Right lobe of liver (tissue), 6 donors: Measurements from ENCODE around the gene SCGB1C2. TPM values are rescaled to one million over a fixed set of nuclear protein-coding genes. Genes with fewer than 3 reads are reported as not detected.
"Not testable (repeated sequence)": the region's sequence is repeated elsewhere in the genome, so short reads cannot be mapped to it uniquely, and the experiment has no call there.

Experiments used
- ATAC-seq, 4 donors: fragments of 200-7000 bp; cut with Tn5 transposase; one replicate each; pipeline ENCODE4 v1.9.1; 2020; ENCODE audit warnings: mild to moderate bottlenecking in 4 of 4, moderate library complexity in 4 of 4
- DNase-seq, 3 donors: peaks; one replicate each; pipeline ENCODE4 v3.0.0-alpha.2; 2020
- H3K27ac ChIP-seq, 3 donors: fragments of 200-600 bp; one replicate each; pipeline ENCODE4 v1.8.0; 2022
- H3K27me3 ChIP-seq, 2 donors: fragments of 200-600 bp; one replicate each; pipeline ENCODE4 v1.8.0; 2022
- H3K36me3 ChIP-seq, 4 donors: fragments of 200-600 bp; sonication (generic) in 1 of 4; one replicate each; pipeline versions ENCODE4 v1.5.1 to v1.8.0; 2017 to 2022; ENCODE audit warnings: control low read depth in 1 of 4
- H3K4me1 ChIP-seq, 4 donors: fragments of 200-600 bp; sonication (generic) in 1 of 4; one replicate each; pipeline versions ENCODE4 v1.5.1 to v1.8.0; 2017 to 2022; ENCODE audit warnings: control low read depth in 1 of 4
- H3K4me3 ChIP-seq, 3 donors: fragments of 200-600 bp; one replicate each; pipeline ENCODE4 v1.8.0; 2022
- H3K9me3 ChIP-seq, 4 donors: fragments of 200-600 bp; sonication (generic) in 1 of 4; one replicate each; pipeline versions ENCODE4 v1.5.1 to v1.8.0; 2017 to 2022; ENCODE audit warnings: control low read depth in 1 of 4
- CTCF ChIP-seq, 4 donors: fragments of 200-600 bp in 3 of 4; fragments of 450-650 bp in 1 of 4; IDR thresholded peaks; one replicate each; pipeline versions ENCODE4 v1.5.1 to v1.8.0; 2016 to 2022; ENCODE audit warnings: antibody characterized with exemption in 4 of 4, mild to moderate bottlenecking in 2 of 4
- WGBS: methylation state at CpG from one replicate; pipeline ENCODE4 v1.1.6; 2018; ENCODE audit warnings: low coverage, low lambda C conversion rate; ENCODE audit not compliant: insufficient coverage; ENCODE audit errors: missing lambda C conversion rate; 5-methylcytosine and 5-hydroxymethylcytosine counted together
- intact Hi-C, 2 donors: fragments of 100-400 bp; cut with DNase I; formaldehyde crosslinking; loops; one replicate each; pipeline versions ENCODE4 v1.11.2 to v1.14.1; 2022
- long read RNA-seq: library from polyadenylated mRNA; unstranded; transcript quantifications from one replicate; pipeline ENCODE4 v2.0.0, GENCODE V29; 2019
- total RNA-seq, 6 experiments: library from RNA; depleted of rRNA in 2 of 6; stranded (reverse); fragments of >200 nt in 2 of 6; fragmentation: NEBNext Ultra II Directional in 3 of 6; extraction: Animal tissue kit (Norgen Biotek cat#: 25700) in 3 of 6; gene quantifications; one replicate each; pipeline versions ENCODE4 v1.1.0 to v1.2.4, GENCODE V29; 2016 to 2023
- donor health status: DM: no; HTN: yes; CAD: no.
- donor health status: DM: no; HTN: no; CAD: no.
- donor health status: DM: no; HTN: no; CAD: no.
- donor health status: DM: no; HTN: yes; CAD: no.
- donor health status: DM: no; HTN: yes; CAD: no.

Gene SCGB1C2
- total RNA-seq = not detected
- long read RNA-seq = 0 reads

DNA sequence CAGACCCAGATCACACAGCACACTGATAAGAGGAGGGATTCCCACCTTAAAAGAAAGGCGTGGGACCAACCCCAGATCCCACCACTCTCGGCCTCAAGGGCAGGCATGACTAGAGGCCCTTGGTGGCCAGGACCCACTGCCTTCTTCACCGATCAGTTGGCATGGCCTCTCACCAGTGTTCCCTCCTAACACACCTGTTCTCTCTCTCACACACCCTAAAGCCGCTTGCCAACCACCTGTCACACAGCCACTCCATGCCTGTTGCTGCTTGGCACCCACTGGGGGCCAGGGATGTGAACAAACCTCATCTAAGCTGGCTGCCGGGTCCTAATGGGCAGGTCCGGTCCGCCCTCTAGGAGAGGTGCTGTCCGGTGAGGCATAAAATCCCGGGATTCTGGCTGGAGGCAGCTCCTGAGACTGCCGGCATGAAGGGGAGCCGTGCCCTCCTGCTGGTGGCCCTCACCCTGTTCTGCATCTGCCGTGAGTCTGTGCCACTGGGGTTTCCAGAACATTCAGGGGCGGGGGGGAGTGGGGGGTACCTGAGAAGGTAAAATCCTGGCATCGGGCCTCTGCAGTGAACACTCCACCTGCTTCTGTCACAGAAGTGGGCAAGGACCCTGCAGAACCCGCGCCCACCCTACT lies at the start of gene SCGB1C2:
SCGB1C2 (plus strand) TSS at position 404 of the 642 bp plus-strand sequence; CDS start at position 426, 22 bp downstream.
- WGBS = 50% methylated on average over 4 of the region's 16 CpGs
- H3K36me3 ChIP-seq, H3K4me3 ChIP-seq, H3K9me3 ChIP-seq, ATAC-seq, H3K4me1 ChIP-seq, intact Hi-C loops, H3K27ac ChIP-seq, H3K27me3 ChIP-seq: not testable (repeated sequence)
- peak in 1 of 3 donors; percentile 46 for DNase-seq

DNA sequence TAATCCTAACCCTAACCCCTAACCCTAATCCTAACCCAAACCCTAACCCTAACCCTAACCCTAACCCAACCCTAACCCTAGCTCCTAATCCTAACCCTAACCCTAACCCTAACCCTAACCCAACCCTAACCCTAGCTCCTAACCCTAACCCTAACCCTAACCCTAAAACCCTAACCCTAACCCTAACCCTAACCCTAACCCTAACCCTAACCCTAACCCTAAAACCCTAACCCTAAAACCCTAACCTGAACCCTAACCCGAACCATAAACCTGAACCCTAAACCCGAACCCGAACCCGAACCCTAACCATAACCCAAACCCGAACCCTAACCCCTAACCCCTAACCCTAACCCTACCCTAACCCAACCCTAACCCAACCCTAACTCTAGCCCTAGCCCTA lies 24.3 kb upstream of the SCGB1C2 start:
- H3K4me1 ChIP-seq, H3K9me3 ChIP-seq, H3K4me3 ChIP-seq, DNase-seq, H3K27ac ChIP-seq, ATAC-seq, H3K27me3 ChIP-seq, intact Hi-C loops, H3K36me3 ChIP-seq: not testable (repeated sequence)
- WGBS = no CpG with 5 or more reads among the region's 5 CpGs

GRCh38 chr17:118339-118917 lies 18.9 kb upstream of the SCGB1C2 start:
- H3K4me1 ChIP-seq, intact Hi-C loops, ATAC-seq, H3K4me3 ChIP-seq, H3K27me3 ChIP-seq, H3K36me3 ChIP-seq, H3K27ac ChIP-seq, H3K9me3 ChIP-seq: not testable (repeated sequence)
- DNase-seq = peak in 2 of 3 donors; percentile 67 to 69
- WGBS = 0% methylated on average over 3 of the region's 20 CpGs
- peak in 2 of 4 donors; percentile 15 to 60 for TF ChIP-seq CTCF (IDR thresholded peaks at IDR 0.05)

- H3K9me3 ChIP-seq, H3K4me1 ChIP-seq, H3K4me3 ChIP-seq, intact Hi-C loops, H3K27me3 ChIP-seq, H3K27ac ChIP-seq, ATAC-seq, H3K36me3 ChIP-seq: not testable (repeated sequence)
- WGBS = no CpG with 5 or more reads among the region's 40 CpGs
- peak in 2 of 3 donors; percentile 39 to 42 for DNase-seq
These were observed 3.4 kb upstream of the SCGB1C2 start for GRCh38 chr17:133932-134331.

DNA sequence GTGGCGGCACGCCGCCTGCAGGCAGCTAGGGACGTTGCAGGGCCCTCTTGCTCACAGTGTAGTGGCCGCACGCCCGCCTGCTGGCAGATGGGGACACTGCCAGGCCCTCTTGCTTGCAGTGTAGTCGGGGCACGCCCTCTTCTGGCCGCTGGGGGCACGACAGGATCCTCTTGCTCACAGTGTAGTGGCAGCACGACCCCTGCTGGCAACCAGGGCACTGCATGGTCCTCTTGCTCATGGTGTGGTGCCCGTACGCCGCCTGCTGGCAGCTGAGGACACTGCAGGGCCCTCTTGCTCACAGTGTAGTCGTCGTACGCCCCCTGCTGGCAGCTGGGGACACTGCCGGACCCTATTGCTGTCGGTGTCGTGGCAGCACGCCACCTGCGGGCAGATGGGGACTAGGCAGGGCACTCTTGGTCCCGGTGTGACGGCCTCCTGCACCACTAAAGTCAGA lies 3.0 kb upstream of the SCGB1C2 start:
- peak; percentile 27 to 42 (median 36) for DNase-seq
- ATAC-seq = peak; percentile 70 to 76 (median 72)
- WGBS = no CpG with 5 or more reads among the region's 25 CpGs

GRCh38 chr17:135022-135421 lies 2.3 kb upstream of the SCGB1C2 start:
- H3K27ac ChIP-seq, H3K36me3 ChIP-seq, H3K9me3 ChIP-seq, H3K4me3 ChIP-seq, intact Hi-C loops, ATAC-seq, H3K4me1 ChIP-seq, H3K27me3 ChIP-seq: not testable (repeated sequence)
- DNase-seq = peak in 2 of 3 donors; percentile 23 to 36
- WGBS = 72% methylated on average over 6 of the region's 6 CpGs

More for the DNA sequence above, 3.0 kb upstream of the SCGB1C2 start:
- TF ChIP-seq CTCF (IDR thresholded peaks at IDR 0.05) = peak in 1 of 4 donors; percentile 13
- H3K4me3 ChIP-seq, intact Hi-C loops, H3K27ac ChIP-seq, H3K9me3 ChIP-seq, H3K4me1 ChIP-seq, H3K27me3 ChIP-seq, H3K36me3 ChIP-seq: not testable (repeated sequence)

- H3K9me3 ChIP-seq, DNase-seq, H3K36me3 ChIP-seq, H3K27me3 ChIP-seq, H3K27ac ChIP-seq, ATAC-seq, H3K4me1 ChIP-seq, intact Hi-C loops, H3K4me3 ChIP-seq: not testable (repeated sequence)
- no CpG with 5 or more reads among the region's 1 CpG for WGBS
These were observed 1.5 kb upstream of the SCGB1C2 start for GRCh38 chr17:135895-136294.
